ENCODE results near the gene GALNT17. TPM values are rescaled to one million over a fixed set of nuclear protein-coding genes. Genes with fewer than 3 reads are reported as not detected.

Gene GALNT17
- polyA plus RNA-seq, 1 donor (not counting 4 experiments of a cell fraction or from before 2014, with no cell fraction given) = not detected

GRCh38 chr7:71553306-71553705, 421.4 kb downstream of the GALNT17 start:
- H3K79me2 ChIP-seq (ENCODE audit: control insufficient read depth, insufficient read depth, low read length) = no peaks in the 10 kb centered on the region
- no peak overlapping the region for H2AFZ ChIP-seq (ENCODE audit: control insufficient read depth, low read length)
- no peaks in the 10 kb centered on the region for H3K4me1 ChIP-seq (ENCODE audit: control insufficient read depth, extremely low read depth, insufficient read depth, low read length)
- FAIRE-seq (no peak), DNase-seq (ENCODE audit: low read depth, low spot score) (no peak)
- no peaks in the 10 kb centered on the region for H4K20me1 ChIP-seq (ENCODE audit: control insufficient read depth, extremely low read depth, insufficient read depth, low read length)
- dilution Hi-C loops (cut with MboI; ENCODE audit: extremely low pct_ligation_motif_present, low sequenced_read_pairs) = no loop called here
- no peak overlapping the region for H3K4me3 ChIP-seq (ENCODE audit: control insufficient read depth in 2 of 3, extremely low read depth in 1 of 3, insufficient read depth in 2 of 3, low read depth in 1 of 3, low read length in 3 of 3)
- H3K9me3 ChIP-seq (ENCODE audit: control insufficient read depth, low read depth, low read length) = no peaks in the 10 kb centered on the region
- TF ChIP-seq CTCF (optimal IDR thresholded peaks at IDR 0.05 in 1 of 3, IDR thresholded peaks at IDR 0.05 in 1 of 3, conservative IDR thresholded peaks at IDR 0.05 in 1 of 3; ENCODE audit: extremely low read depth in 1 of 3, insufficient read depth in 2 of 3, low read length in 3 of 3) (no peak), EZH2 (IDR thresholded peaks at IDR 0.05; ENCODE audit: low read length) (no peak)
- H3K4me2 ChIP-seq (ENCODE audit: control insufficient read depth, extremely low read depth, insufficient read depth, low read depth, low read length) = no peak overlapping the region
- no peak overlapping the region for H3K27ac ChIP-seq (ENCODE audit: control insufficient read depth, insufficient read depth, low read length)
- no peaks in the 10 kb centered on the region for H3K9me1 ChIP-seq (ENCODE audit: control insufficient read depth, extremely low read depth, insufficient read depth, low read length)
- no peaks in the 10 kb centered on the region for H3K27me3 ChIP-seq (ENCODE audit: control insufficient read depth, extremely low read depth, insufficient read depth, low read length)
- H3K9ac ChIP-seq (ENCODE audit: control insufficient read depth, extremely low read depth, insufficient read depth, low read length) = no peak overlapping the region
- H3K36me3 ChIP-seq (ENCODE audit: control insufficient read depth in 2 of 2, extremely low read depth in 1 of 2, insufficient read depth in 2 of 2, low read length in 2 of 2) = no peaks in the 10 kb centered on the region

- no peaks in the 10 kb centered on the region for H3K4me1 ChIP-seq (ENCODE audit: control insufficient read depth, extremely low read depth, insufficient read depth, low read length)
- no peaks in the 10 kb centered on the region for H3K27me3 ChIP-seq (ENCODE audit: control insufficient read depth, extremely low read depth, insufficient read depth, low read length)
- no peaks in the 10 kb centered on the region for H3K36me3 ChIP-seq (ENCODE audit: control insufficient read depth in 2 of 2, extremely low read depth in 1 of 2, insufficient read depth in 2 of 2, low read length in 2 of 2)
- FAIRE-seq (no peak), DNase-seq (ENCODE audit: low read depth, low spot score) (no peak)
- no peaks in the 10 kb centered on the region for H4K20me1 ChIP-seq (ENCODE audit: control insufficient read depth, extremely low read depth, insufficient read depth, low read length)
- TF ChIP-seq CTCF (optimal IDR thresholded peaks at IDR 0.05 in 1 of 3, IDR thresholded peaks at IDR 0.05 in 1 of 3, conservative IDR thresholded peaks at IDR 0.05 in 1 of 3; ENCODE audit: extremely low read depth in 1 of 3, insufficient read depth in 2 of 3, low read length in 3 of 3) (no peak), EZH2 (IDR thresholded peaks at IDR 0.05; ENCODE audit: low read length) (no peak)
- no peaks in the 10 kb centered on the region for H3K9me1 ChIP-seq (ENCODE audit: control insufficient read depth, extremely low read depth, insufficient read depth, low read length)
- H3K4me3 ChIP-seq (ENCODE audit: control insufficient read depth in 2 of 3, extremely low read depth in 1 of 3, insufficient read depth in 2 of 3, low read depth in 1 of 3, low read length in 3 of 3) = no peak overlapping the region
- H3K4me2 ChIP-seq (ENCODE audit: control insufficient read depth, extremely low read depth, insufficient read depth, low read depth, low read length) = no peak overlapping the region
- dilution Hi-C loops (cut with MboI; ENCODE audit: extremely low pct_ligation_motif_present, low sequenced_read_pairs) = no loop called here
- H3K9me3 ChIP-seq (ENCODE audit: control insufficient read depth, low read depth, low read length) = no peaks in the 10 kb centered on the region
- no peak overlapping the region for H3K27ac ChIP-seq (ENCODE audit: control insufficient read depth, insufficient read depth, low read length)
- H2AFZ ChIP-seq (ENCODE audit: control insufficient read depth, low read length) = no peak overlapping the region
- H3K79me2 ChIP-seq (ENCODE audit: control insufficient read depth, insufficient read depth, low read length) = no peaks in the 10 kb centered on the region
- H3K9ac ChIP-seq (ENCODE audit: control insufficient read depth, extremely low read depth, insufficient read depth, low read length) = no peak overlapping the region
Measured at GRCh38 chr7:71555758-71556157, 423.8 kb downstream of the GALNT17 start.
